Smooth muscle cell (in vitro differentiated cells): ENCODE measurements around the gene GMPR. TPM values are rescaled to one million over a fixed set of nuclear protein-coding genes. Genes with fewer than 3 reads are reported as not detected.

ENCODE experiments used
- DNase-seq: peaks from one replicate; lab custom pipeline; 2025; ENCODE audit not compliant: unreplicated experiment; lab: John Stamatoyannopoulos, UW
- H2AFZ ChIP-seq: fragments of 200-600 bp; sonication (generic); 2 replicates; pipeline ENCODE4 v1.6.0; 2016; ENCODE audit warnings: antibody characterized with exemption, low read depth, mild to moderate bottlenecking
- H3F3A ChIP-seq: fragments of 200-600 bp; sonication (generic); 2 replicates; pipeline ENCODE4 v1.6.0; 2017; ENCODE audit warnings: antibody characterized with exemption, low read depth
- H3K27ac ChIP-seq: fragments of 200-600 bp; sonication (generic); 2 replicates; pipeline ENCODE4 v1.5.1; 2016; ENCODE audit warnings: low read depth, mild to moderate bottlenecking
- H3K27me3 ChIP-seq: fragments of 200-600 bp; sonication (generic); 2 replicates; pipeline ENCODE4 v1.6.1; 2016; ENCODE audit warnings: low read depth, mild to moderate bottlenecking
- H3K36me3 ChIP-seq: fragments of 200-600 bp; sonication (generic); 2 replicates; pipeline ENCODE4 v1.5.1; 2016; ENCODE audit warnings: low read depth
- H3K4me1 ChIP-seq: fragments of 200-600 bp; sonication (generic); 2 replicates; pipeline ENCODE4 v1.5.1; 2016; ENCODE audit warnings: low read depth
- H3K4me2 ChIP-seq: fragments of 200-600 bp; sonication (generic); 2 replicates; pipeline ENCODE4 v1.6.0; 2016; ENCODE audit warnings: mild to moderate bottlenecking
- H3K4me3 ChIP-seq: fragments of 200-600 bp; sonication (generic); 2 replicates; pipeline ENCODE4 v1.5.1; 2016; ENCODE audit warnings: mild to moderate bottlenecking
- H3K79me2 ChIP-seq: fragments of 200-600 bp; sonication (generic); 2 replicates; pipeline ENCODE4 v1.6.0; 2016; ENCODE audit warnings: low read depth, mild to moderate bottlenecking
- H3K9ac ChIP-seq: fragments of 200-600 bp; sonication (generic); 2 replicates; pipeline ENCODE4 v1.6.0; 2016; ENCODE audit warnings: low read depth
- H3K9me3 ChIP-seq: fragments of 200-600 bp; sonication (generic); replicated peaks from 2 replicates; pipeline ENCODE4 v1.5.1; 2016; ENCODE audit warnings: low read depth
- H4K20me1 ChIP-seq: fragments of 200-600 bp; sonication (generic); 2 replicates; pipeline ENCODE4 v1.6.0; 2016; ENCODE audit warnings: low read depth
- WGBS: methylation state at CpG from one replicate; pipeline ENCODE4 v1.1.7; 2016; ENCODE audit warnings: low lambda C conversion rate; 5-methylcytosine and 5-hydroxymethylcytosine counted together
- polyA plus RNA-seq: library from polyadenylated mRNA; unstranded; fragments of >200 nt; fragmentation: Nextera tagmentation; extraction: Ambion mirVana; gene quantifications from 2 replicates; pipeline ENCODE4 v1.2.1, GENCODE V29; 2016
- total RNA-seq: library from RNA; depleted of rRNA; stranded (reverse); fragments of >200 nt; gene quantifications from 2 replicates; pipeline ENCODE4 v1.2.3, GENCODE V29; 2014
- TF ChIP-seq, protein P1 (sequence below): fragments of 200-600 bp; sonication (generic); IDR thresholded peaks from 2 replicates; pipeline ENCODE4 v1.5.1; 2017; ENCODE audit warnings: borderline replicate concordance, mild to moderate bottlenecking, antibody characterized with exemption; ENCODE audit not compliant: insufficient read depth, poor library complexity, severe bottlenecking

GMPR gene
- total and polyA plus RNA-seq, 2 experiments from 2014 or later: 0.74 to 1.3 TPM

DNA sequence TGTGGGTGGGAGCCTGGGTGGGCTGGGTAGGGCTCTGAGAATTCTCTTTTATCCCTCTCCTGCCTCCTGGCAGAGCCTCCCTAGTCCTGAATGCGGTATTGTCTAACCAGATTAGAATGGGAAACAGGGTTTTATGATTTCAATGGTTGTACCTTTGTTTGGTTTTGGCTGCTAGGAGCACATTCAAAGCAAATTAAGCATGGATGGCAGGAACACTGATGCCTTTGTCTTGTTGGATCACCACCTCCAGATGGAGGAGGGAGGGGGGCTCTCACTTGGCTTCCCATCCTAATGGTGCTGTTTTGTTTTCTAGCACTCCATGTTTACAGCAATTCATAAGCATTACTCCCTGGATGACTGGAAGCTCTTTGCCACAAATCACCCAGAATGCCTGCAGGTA lies 11.6 kb downstream of the GMPR start:
- Histone ChIP-seq H3K4me2 (no peak overlapping the region), H2AFZ (no peak overlapping the region), H3K4me3 (no peak overlapping the region), H3K36me3 (no peaks in the 10 kb centered on the region), H4K20me1 (no peaks in the 10 kb centered on the region), H3K27ac (no peak overlapping the region), H3F3A (no peaks in the 10 kb centered on the region), H3K9ac (no peak overlapping the region), H3K79me2 (no peaks in the 10 kb centered on the region), H3K27me3 (no peaks in the 10 kb centered on the region), H3K4me1 (peaks cover 15% of the 10 kb centered on the region), H3K9me3 (no peaks in the 10 kb centered on the region)
- 88% methylated on average over 1 of the region's 1 CpG for WGBS
- TF ChIP-seq, protein P1, sequence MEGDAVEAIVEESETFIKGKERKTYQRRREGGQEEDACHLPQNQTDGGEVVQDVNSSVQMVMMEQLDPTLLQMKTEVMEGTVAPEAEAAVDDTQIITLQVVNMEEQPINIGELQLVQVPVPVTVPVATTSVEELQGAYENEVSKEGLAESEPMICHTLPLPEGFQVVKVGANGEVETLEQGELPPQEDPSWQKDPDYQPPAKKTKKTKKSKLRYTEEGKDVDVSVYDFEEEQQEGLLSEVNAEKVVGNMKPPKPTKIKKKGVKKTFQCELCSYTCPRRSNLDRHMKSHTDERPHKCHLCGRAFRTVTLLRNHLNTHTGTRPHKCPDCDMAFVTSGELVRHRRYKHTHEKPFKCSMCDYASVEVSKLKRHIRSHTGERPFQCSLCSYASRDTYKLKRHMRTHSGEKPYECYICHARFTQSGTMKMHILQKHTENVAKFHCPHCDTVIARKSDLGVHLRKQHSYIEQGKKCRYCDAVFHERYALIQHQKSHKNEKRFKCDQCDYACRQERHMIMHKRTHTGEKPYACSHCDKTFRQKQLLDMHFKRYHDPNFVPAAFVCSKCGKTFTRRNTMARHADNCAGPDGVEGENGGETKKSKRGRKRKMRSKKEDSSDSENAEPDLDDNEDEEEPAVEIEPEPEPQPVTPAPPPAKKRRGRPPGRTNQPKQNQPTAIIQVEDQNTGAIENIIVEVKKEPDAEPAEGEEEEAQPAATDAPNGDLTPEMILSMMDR: no peak
- no peak for DNase-seq

DNA sequence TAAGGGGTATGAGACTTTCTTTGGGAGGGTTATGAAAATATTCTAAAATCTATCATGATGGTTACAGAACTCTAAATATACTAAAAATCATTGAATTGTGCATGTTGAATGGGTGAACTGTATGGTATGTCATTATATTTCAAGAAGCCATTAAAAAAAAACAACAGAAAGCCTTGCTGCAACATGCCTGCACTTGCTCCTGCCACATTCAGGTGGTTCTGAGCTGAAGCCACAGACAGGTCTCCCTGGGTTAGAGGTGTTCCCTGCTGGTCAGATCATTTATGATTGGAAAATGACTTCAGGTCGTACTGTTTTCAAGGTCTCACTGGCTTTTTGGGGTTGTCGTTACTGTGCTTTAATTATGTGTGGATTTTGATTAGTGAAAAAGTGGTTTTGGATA lies 13.3 kb downstream of the GMPR start:
- Histone ChIP-seq H3K79me2 (no peaks in the 10 kb centered on the region), H2AFZ (no peak overlapping the region), H3F3A (no peaks in the 10 kb centered on the region), H4K20me1 (no peaks in the 10 kb centered on the region), H3K27me3 (no peaks in the 10 kb centered on the region), H3K9ac (no peak overlapping the region), H3K4me3 (no peak overlapping the region), H3K27ac (no peak overlapping the region), H3K9me3 (no peaks in the 10 kb centered on the region), H3K36me3 (no peaks in the 10 kb centered on the region), H3K4me2 (no peak overlapping the region), H3K4me1 (peaks cover 10% of the 10 kb centered on the region)
- TF ChIP-seq, protein P1: no peak
- 73% methylated on average over 2 of the region's 2 CpGs for WGBS
- DNase-seq: no peak

DNA sequence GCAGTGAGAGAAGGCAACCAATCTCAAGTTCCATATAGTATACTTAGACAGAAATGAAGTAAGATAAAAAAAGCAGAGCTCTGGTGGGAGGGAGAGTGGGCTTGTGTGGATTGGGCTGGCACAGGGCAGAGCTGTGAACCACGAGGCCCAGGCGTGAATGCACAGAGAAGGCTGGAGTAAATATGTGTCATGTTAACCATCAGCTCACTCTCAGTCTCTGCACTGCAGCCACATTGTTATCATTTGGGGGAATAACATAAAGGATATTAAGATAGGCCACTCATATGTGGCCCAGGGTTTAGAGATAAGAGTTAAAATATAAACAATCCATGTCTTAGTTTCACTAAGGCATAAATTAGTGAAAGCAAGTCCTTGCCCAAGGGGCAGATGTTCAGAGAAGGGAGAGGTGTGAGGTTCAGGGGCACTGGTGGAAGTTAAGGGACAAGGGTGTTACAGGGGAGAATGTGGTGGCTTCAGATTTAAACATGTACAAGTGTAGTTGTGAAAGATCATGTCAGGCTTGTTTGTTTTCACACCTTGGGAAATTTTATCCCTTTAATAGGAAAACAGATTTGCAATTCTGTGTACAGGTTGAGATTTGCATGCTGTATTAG lies 14.4 kb downstream of the GMPR start:
- no peaks in the 10 kb centered on the region for H4K20me1 ChIP-seq
- H3K4me1 ChIP-seq: peaks cover 10% of the 10 kb centered on the region
- no peak overlapping the region for H3K4me3 ChIP-seq
- 20% methylated on average over 2 of the region's 2 CpGs for WGBS
- H3F3A ChIP-seq: no peaks in the 10 kb centered on the region
- no peak overlapping the region for H3K27ac ChIP-seq
- no peaks in the 10 kb centered on the region for H3K27me3 ChIP-seq
- H3K36me3 ChIP-seq: no peaks in the 10 kb centered on the region
- H3K79me2 ChIP-seq: no peaks in the 10 kb centered on the region
- H3K9ac ChIP-seq: no peak overlapping the region
- no peak overlapping the region for H2AFZ ChIP-seq
- TF ChIP-seq, protein P1: no peak
- DNase-seq: no peak
- no peak overlapping the region for H3K4me2 ChIP-seq
- no peaks in the 10 kb centered on the region for H3K9me3 ChIP-seq
